ENCODE results near the gene KIAA0319L. TPM values are rescaled to one million over a fixed set of nuclear protein-coding genes. Genes with fewer than 3 reads are reported as not detected.

The KIAA0319L gene
- total RNA-seq, 1 donor from 2014 or later = 28.2 TPM

Other genes with a start within 250 kb of the KIAA0319L start
- 10.6 TPM for gene NCDN, start 396 bp upstream of the KIAA0319L start, total RNA-seq
- 1.1 TPM for gene TFAP2E, start 15.9 kb upstream of the KIAA0319L start, total RNA-seq
- 54.6 TPM for gene PSMB2, start 84.1 kb upstream of the KIAA0319L start, total RNA-seq
- 1.4 TPM for gene C1orf216, start 161.5 kb upstream of the KIAA0319L start, total RNA-seq
- 4.1 TPM for gene CLSPN, start 212.6 kb upstream of the KIAA0319L start, total RNA-seq